Activated CD4-positive, CD25-positive, alpha-beta regulatory T cell treated with anti-CD3 and anti-CD28 coated beads, Interleukin-2, amount 50 U/mL, for 24 hours (primary cell): ENCODE results near the gene FAM53B.

Experiments
- ATAC-seq, 2 donors: fragments of 150-1000 bp; cut with Tn5 transposase; one replicate each; pipeline ENCODE4 v1.10.0; 2021; ENCODE audit warnings: mild to moderate bottlenecking in 1 of 2, moderate library complexity in 1 of 2

FAM53B gene

GRCh38 chr10:124741922-124742412 is 2.2 kb downstream of the FAM53B start:
- ATAC-seq, result no peak

GRCh38 chr10:124741281-124741921 is 2.8 kb downstream of the FAM53B start:
- ATAC-seq, result peak; percentile 58 to 60

- peak; percentile 44 to 57 for ATAC-seq
Measured at GRCh38 chr10:124740369-124741280, 3.6 kb downstream of the FAM53B start.

GRCh38 chr10:124739986-124740368 is 4.2 kb downstream of the FAM53B start:
- no peak for ATAC-seq

GRCh38 chr10:124739119-124739921 is 4.9 kb downstream of the FAM53B start:
- ATAC-seq, result no peak

- no peak for ATAC-seq
Measured at GRCh38 chr10:124738441-124738840, 5.7 kb downstream of the FAM53B start.

GRCh38 chr10:124737708-124738107 is 6.5 kb downstream of the FAM53B start:
- no peak for ATAC-seq

- no peak for ATAC-seq
Measured at GRCh38 chr10:124737221-124737620, 7.0 kb downstream of the FAM53B start.

GRCh38 chr10:124736491-124737136 is 7.6 kb downstream of the FAM53B start:
- ATAC-seq, result no peak

GRCh38 chr10:124735491-124736286 is 8.5 kb downstream of the FAM53B start:
- no peak for ATAC-seq

GRCh38 chr10:124734311-124735166 is 9.6 kb downstream of the FAM53B start:
- ATAC-seq, result peak; percentile 33 to 34

GRCh38 chr10:124733571-124734245 is 10.5 kb downstream of the FAM53B start:
- no peak for ATAC-seq

- ATAC-seq, result peak; percentile 69 to 75
Measured at GRCh38 chr10:124732931-124733570, 11.1 kb downstream of the FAM53B start.

GRCh38 chr10:124731551-124731950 is 12.6 kb downstream of the FAM53B start:
- no peak for ATAC-seq

- no peak for ATAC-seq
Measured at GRCh38 chr10:124730790-124731189, 13.4 kb downstream of the FAM53B start.

GRCh38 chr10:124728830-124729661 is 15.1 kb downstream of the FAM53B start:
- ATAC-seq, result no peak

- peak; percentile 39 to 49 for ATAC-seq
Measured at GRCh38 chr10:124728071-124728829, 15.9 kb downstream of the FAM53B start.
